Measurements from ENCODE around the gene PRM2.

Gene PRM2

DNA sequence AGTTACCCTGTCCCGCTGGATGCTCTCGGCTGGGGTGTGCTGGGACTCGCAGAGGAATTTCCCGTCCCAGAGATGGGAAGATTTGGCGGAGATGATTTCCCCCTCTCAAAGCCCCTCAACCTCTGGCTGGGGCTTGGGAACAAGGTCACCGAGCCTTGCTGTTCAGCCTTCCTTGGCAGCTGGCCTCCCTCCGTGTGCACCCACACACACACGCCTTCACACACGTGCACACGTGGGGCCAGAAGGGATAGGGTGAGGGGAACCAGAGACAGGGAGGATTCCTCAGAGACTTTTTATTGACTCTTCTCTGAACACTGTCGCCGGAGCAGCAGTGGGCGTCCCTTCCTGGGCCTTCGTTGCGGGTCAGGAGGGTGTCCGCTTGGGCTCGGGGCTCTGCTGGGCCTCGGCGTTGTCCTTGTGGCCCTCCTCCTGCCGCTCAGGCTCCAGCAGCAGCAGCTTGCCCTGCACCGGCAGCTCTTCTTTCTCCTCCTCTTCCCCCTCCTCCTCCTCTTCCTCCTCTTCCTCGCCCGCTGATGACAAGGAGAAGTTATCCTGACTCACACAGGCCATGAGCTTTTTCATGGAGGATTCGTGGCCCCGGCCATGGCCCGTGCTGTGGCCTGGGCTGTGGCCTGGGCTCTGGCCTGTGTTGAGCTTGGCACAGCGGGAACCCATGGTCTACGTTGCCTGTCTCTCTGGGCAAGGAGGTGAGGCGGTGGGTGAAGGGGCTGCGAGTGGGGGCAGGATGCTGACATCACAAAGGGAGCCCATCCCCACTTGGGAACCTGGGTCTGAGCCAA lies 3.2 kb downstream of the PRM2 start, which contains the start of gene PRM3:
Gene PRM3, minus strand, starts transcription at position 709 of the 800 bp plus-strand sequence. Its CDS starts 34 bp downstream, at position 675.
- no peak within 1 kb of the TSS for H3K27ac ChIP-seq
- no peak for TF ChIP-seq ZFX (IDR thresholded peaks at IDR 0.05; ENCODE audit: borderline replicate concordance)
- TF ChIP-seq, protein P1, sequence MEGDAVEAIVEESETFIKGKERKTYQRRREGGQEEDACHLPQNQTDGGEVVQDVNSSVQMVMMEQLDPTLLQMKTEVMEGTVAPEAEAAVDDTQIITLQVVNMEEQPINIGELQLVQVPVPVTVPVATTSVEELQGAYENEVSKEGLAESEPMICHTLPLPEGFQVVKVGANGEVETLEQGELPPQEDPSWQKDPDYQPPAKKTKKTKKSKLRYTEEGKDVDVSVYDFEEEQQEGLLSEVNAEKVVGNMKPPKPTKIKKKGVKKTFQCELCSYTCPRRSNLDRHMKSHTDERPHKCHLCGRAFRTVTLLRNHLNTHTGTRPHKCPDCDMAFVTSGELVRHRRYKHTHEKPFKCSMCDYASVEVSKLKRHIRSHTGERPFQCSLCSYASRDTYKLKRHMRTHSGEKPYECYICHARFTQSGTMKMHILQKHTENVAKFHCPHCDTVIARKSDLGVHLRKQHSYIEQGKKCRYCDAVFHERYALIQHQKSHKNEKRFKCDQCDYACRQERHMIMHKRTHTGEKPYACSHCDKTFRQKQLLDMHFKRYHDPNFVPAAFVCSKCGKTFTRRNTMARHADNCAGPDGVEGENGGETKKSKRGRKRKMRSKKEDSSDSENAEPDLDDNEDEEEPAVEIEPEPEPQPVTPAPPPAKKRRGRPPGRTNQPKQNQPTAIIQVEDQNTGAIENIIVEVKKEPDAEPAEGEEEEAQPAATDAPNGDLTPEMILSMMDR (IDR thresholded peaks at IDR 0.05): no peak

DNA sequence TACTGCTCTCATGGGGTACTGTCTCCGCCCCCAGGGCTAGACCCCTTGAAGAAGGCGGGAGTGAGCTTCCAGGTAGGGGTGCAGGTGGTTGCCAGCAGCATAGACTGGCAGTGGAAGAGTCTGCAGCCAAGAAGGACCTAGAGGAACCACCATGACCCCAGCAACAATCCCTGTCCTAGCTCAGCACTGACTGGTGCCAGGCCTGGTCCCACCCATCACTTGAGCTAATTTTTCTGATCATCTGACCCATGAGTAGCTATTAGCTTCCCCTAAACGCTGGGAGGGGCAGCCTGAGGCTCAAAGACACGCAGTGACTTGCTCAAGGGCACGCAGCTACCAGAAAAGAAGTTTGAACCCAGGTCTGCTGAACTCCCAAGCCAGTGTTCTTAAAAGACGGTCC lies 3.8 kb downstream of the PRM2 start:
- no peak for TF ChIP-seq ZFX (IDR thresholded peaks at IDR 0.05; ENCODE audit: borderline replicate concordance)
- TF ChIP-seq, protein P1 (IDR thresholded peaks at IDR 0.05): no peak
- no peak overlapping the region for H3K27ac ChIP-seq

DNA sequence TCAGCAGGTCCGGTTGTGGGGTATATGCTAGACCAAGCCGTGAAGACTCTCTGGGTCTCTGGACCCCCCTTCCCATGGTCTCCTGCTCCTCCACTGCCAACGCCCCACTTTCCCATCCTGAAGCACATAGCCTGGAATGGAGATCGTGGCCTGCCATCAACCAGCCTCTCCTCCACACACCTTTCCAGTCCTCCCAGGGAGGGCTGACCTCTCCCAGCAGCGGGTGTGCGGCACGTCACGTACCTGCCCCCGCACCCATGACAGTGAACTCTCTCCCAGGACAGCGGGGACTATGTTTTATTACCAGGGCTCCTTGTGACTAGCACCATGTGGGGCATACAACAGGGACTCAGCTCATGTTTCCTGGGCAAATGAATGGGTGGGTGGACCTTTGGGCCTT lies 4.7 kb downstream of the PRM2 start:
- H3K27ac ChIP-seq: no peak overlapping the region
- TF ChIP-seq, protein P1 (IDR thresholded peaks at IDR 0.05): no peak
- TF ChIP-seq ZFX (IDR thresholded peaks at IDR 0.05; ENCODE audit: borderline replicate concordance): no peak

DNA sequence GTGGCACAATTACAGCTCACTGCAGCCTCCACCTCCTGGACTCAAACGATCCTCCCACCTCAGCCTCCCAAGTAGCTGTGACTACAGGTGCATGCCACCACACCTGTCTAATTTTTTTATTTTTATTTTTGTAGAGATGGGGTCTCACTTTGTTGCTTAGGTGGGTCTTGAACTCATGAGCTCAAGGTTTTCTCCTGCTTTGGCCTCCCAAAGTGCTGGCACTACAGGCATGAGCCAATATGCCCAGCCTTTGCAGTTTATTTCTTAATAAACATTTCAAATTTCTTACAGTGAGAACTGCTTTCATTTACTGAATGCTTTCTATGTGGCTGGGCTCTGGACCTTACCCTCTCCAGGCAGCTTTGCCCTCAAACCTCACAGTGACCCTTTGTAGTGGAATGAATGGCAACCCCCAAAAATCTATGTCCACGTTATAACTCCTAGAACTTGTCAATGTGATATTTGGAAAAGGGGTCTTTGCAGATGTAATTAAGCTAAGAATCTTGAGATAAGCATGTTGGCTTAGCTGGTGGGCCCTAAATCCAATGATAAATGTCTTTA lies 5.6 kb downstream of the PRM2 start:
- no peak overlapping the region for H3K27ac ChIP-seq
- TF ChIP-seq ZFX (IDR thresholded peaks at IDR 0.05; ENCODE audit: borderline replicate concordance): no peak
- TF ChIP-seq, protein P1 (IDR thresholded peaks at IDR 0.05): no peak

DNA sequence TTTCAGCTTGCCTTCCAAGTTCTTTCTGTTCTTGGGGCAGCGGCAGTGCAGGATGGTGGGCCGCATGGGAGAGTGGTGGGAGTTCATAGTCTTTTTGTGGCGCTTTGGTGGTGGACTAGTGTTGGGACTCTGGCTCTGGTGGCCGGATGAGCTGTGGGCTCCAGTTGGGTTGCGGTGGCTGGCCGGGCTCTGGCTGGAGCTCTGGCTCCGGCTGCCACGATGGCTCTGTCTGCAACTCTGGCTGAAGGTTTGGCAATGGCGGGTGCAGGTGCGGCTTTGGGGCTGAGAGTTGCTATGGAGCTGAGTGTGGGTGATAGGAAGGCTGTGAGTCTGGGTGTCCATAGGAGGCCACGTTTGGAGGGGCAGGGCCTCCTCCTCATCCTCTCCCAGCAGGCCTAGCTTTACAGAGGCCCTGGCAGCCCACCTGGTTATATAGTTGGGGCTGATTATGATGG lies 7.3 kb downstream of the PRM2 start, which contains the start of gene TNP2:
Gene TNP2, minus strand, starts transcription at position 405 of the 455 bp plus-strand sequence. Its CDS starts 63 bp downstream, at position 342.
- no peak within 1 kb of the TSS for H3K27ac ChIP-seq
- TF ChIP-seq, protein P1 (IDR thresholded peaks at IDR 0.05): no peak
- no peak for TF ChIP-seq ZFX (IDR thresholded peaks at IDR 0.05; ENCODE audit: borderline replicate concordance)

DNA sequence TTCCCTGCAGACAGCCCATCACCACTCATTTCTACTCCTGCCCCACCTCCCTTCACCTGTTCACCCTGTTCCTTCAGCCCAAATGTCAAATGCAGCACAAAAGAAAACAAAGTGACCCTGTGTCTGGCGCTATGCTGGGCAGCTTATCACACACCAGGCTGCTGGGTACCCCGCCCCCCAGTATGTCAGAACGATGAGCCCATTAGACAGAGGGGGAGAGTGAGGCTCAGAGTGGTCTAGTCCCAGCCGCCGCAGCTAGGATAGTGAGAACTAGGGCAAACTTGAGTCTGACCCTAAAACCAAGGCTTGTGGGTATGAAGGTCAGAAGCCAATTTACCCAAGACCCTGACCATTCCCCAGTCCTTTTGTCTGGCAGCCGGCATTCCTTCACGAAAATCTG lies 11.2 kb downstream of the PRM2 start:
- no peak overlapping the region for H3K27ac ChIP-seq
- TF ChIP-seq, protein P1 (IDR thresholded peaks at IDR 0.05): no peak
- no peak for TF ChIP-seq ZFX (IDR thresholded peaks at IDR 0.05; ENCODE audit: borderline replicate concordance)

Data from 22Rv1 (cell line).